ENCODE results near the gene ESCO1. TPM values are rescaled to one million over a fixed set of nuclear protein-coding genes. Genes with fewer than 3 reads are reported as not detected.

The ESCO1 gene
- total and polyA plus RNA-seq, 12 donors = 6.7 to 34.2 (median 12.0) TPM

DNA sequence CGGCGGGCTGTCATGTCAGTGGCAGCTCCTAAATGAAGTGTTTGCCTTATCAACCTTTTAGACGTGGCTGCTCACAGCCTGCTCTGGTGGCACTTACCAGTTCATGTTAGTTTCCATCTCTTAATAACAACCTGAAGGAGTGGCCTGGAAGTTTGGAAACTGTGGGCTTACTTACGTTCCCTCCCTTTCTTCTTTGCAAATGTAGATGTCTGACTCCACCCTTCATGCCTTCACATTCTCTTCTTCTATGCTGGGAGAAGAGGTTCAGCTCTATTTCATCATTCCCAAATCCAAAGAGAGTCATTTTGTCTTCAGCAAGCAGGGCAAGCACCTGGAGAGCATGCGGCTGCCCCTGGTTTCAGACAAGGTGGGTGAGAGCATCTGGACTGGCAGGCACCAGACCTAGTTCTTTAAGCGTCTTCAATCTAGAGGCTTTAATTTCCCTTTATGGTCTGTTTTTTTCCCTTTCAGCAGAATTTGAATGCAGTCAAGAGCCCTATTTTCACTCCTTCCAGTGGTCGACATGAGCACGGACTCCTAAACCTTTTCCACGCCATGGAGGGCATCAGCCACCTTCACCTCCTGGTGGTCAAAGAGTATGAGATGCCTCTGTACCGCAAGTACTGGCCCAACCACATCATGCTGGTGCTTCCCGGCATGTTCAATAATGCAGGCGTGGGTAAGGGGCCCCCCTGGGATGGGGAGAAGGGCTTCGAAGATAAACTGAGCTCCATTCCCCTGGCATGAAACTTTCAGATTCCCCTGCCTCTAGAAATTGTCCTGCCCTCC, 92.4 kb downstream of the ESCO1 start:
- H3K9me3 ChIP-seq (replicated peaks in 1 of 3) = no peaks in the 10 kb centered on the region
- no peak for TF ChIP-seq POLR2A (IDR thresholded peaks at IDR 0.05)
- TF ChIP-seq, protein P1, sequence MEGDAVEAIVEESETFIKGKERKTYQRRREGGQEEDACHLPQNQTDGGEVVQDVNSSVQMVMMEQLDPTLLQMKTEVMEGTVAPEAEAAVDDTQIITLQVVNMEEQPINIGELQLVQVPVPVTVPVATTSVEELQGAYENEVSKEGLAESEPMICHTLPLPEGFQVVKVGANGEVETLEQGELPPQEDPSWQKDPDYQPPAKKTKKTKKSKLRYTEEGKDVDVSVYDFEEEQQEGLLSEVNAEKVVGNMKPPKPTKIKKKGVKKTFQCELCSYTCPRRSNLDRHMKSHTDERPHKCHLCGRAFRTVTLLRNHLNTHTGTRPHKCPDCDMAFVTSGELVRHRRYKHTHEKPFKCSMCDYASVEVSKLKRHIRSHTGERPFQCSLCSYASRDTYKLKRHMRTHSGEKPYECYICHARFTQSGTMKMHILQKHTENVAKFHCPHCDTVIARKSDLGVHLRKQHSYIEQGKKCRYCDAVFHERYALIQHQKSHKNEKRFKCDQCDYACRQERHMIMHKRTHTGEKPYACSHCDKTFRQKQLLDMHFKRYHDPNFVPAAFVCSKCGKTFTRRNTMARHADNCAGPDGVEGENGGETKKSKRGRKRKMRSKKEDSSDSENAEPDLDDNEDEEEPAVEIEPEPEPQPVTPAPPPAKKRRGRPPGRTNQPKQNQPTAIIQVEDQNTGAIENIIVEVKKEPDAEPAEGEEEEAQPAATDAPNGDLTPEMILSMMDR (IDR thresholded peaks at IDR 0.05) = no peak
- H3K27me3 ChIP-seq = no peaks in the 10 kb centered on the region
- no peak for DNase-seq
- no peak overlapping the region for H3K4me3 ChIP-seq
- H3K36me3 ChIP-seq (replicated peaks in 1 of 2) = no peaks in the 10 kb centered on the region
- no peak overlapping the region for H3K27ac ChIP-seq
- intact Hi-C loops (cut with DNase I) = loop anchor here in 1 of 2 donors (10.0 kb wide), 1 partner anchor 303 kb away; no protein-coding TSS in a partner anchor
- 89 to 92% (median 89%) methylated on average over 13 of the region's 13 CpGs for WGBS, 4 donors
- H3K4me1 ChIP-seq (replicated peaks in 1 of 2) = no peaks in the 10 kb centered on the region

DNA sequence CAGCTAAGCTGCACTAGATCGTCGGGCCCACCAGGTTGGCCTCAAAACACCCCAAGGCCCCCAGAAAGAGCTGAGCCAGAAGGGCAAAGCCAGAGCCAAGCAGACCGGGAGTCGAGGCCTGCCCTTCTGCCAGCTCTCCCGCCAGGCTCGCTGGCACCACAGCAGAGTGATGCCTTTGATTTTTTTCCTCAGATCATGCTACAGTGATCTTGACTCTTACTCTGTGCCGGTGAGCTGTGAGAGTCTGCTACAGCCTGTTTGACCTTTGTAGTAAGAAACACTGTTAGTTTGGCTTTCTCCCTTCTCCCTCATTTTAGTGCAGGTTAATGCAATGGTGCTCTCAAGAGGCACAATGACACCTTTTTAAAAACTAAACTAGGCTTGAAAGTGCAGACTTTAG, 97.8 kb downstream of the ESCO1 start:
- TF ChIP-seq, protein P1 (IDR thresholded peaks at IDR 0.05) = no peak
- no peak for TF ChIP-seq POLR2A (IDR thresholded peaks at IDR 0.05)
- H3K4me3 ChIP-seq = no peak overlapping the region
- no peaks in the 10 kb centered on the region for H3K4me1 ChIP-seq (replicated peaks in 1 of 2)
- 67 to 79% (median 77%) methylated on average over 6 to 7 of the region's 7 CpGs for WGBS, 4 donors
- H3K27ac ChIP-seq = no peak overlapping the region
- intact Hi-C loops (cut with DNase I) = loop anchor here in 1 of 2 donors (10.0 kb wide), 1 partner anchor 298 kb away; no protein-coding TSS in a partner anchor
- no peaks in the 10 kb centered on the region for H3K27me3 ChIP-seq
- no peaks in the 10 kb centered on the region for H3K9me3 ChIP-seq (replicated peaks in 1 of 3)
- DNase-seq = no peak
- no peaks in the 10 kb centered on the region for H3K36me3 ChIP-seq (replicated peaks in 1 of 2)

DNA sequence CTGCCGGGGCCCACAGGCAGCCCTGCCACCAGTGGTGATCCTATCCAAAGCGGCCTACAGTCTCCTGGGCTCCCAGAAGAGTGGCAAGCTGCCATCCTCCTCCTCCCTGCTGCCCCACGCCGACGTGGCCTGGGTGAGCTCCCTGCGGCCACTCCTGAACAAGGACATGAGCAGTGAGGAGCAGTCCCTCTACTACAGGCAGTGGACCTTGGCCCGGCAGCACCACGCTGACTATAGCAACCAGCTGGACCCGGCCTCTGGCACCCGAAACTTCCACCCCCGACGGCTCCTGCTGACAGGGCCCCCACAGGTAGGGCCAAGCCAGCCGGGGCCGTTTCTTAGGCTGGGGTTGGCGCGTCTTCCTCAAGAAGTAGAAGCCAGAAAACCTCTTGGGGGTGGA, 100.5 kb downstream of the ESCO1 start:
- WGBS, 4 donors = 92 to 100% (median 95%) methylated on average over 2 to 16 of the region's 16 CpGs
- intact Hi-C loops (cut with DNase I) = loop anchor here in 1 of 2 donors (10.0 kb wide), 1 partner anchor 295 kb away; no protein-coding TSS in a partner anchor

DNA sequence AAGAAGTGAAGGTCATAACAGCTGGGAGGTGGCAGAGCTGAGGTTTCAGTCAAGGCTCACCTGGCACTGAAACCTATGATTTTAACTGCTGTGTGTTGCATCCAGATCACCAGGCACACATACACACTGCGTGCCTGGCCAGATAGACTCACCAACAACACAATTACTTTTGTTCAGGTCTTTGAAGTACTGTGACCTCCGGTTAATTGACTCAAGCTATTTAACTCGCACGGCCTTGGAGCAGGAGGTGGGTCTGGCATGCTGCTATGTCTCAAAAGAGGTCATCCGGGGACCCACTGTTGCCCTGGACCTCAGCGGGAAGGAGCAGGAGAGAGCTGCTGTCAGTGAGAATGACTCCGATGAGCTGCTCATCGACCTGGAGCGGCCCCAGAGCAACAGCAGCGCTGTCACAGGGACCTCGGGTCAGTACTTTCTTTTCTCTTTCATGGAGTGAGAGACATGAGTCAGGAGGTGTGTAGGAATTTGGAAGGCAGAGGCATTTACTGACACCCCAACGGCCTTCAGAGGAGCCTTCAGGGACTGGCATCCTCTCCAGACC, 104.1 kb downstream of the ESCO1 start:
- H3K36me3 ChIP-seq (replicated peaks in 1 of 2) = no peaks in the 10 kb centered on the region
- TF ChIP-seq, protein P1 (IDR thresholded peaks at IDR 0.05) = no peak
- no peak for TF ChIP-seq POLR2A (IDR thresholded peaks at IDR 0.05)
- intact Hi-C loops (cut with DNase I) = no loop called here

More for the DNA sequence above, 100.5 kb downstream of the ESCO1 start:
- Histone ChIP-seq H3K4me1 (replicated peaks in 1 of 2) (no peaks in the 10 kb centered on the region), H3K27me3 (no peaks in the 10 kb centered on the region), H3K4me3 (no peak overlapping the region), H3K27ac (no peak overlapping the region), H3K36me3 (replicated peaks in 1 of 2) (no peaks in the 10 kb centered on the region), H3K9me3 (replicated peaks in 1 of 3) (no peaks in the 10 kb centered on the region)
- no peak for DNase-seq
- TF ChIP-seq, protein P1 (IDR thresholded peaks at IDR 0.05) = no peak
- no peak for TF ChIP-seq POLR2A (IDR thresholded peaks at IDR 0.05)

More for the DNA sequence above, 104.1 kb downstream of the ESCO1 start:
- H3K27me3 ChIP-seq = no peaks in the 10 kb centered on the region
- H3K4me1 ChIP-seq (replicated peaks in 1 of 2) = no peaks in the 10 kb centered on the region
- no peak overlapping the region for H3K4me3 ChIP-seq
- no peak overlapping the region for H3K27ac ChIP-seq
- H3K9me3 ChIP-seq (replicated peaks in 1 of 3) = no peaks in the 10 kb centered on the region
- WGBS, 4 donors = 41 to 74% (median 48%) methylated on average over 11 to 12 of the region's 12 CpGs
- peak in 5 of 7 donors; percentile 29 to 44 (median 33) for DNase-seq

Measured in adrenal gland (tissue), 12 donors.